ENCODE measurements around the gene ARHGAP30. TPM values are rescaled to one million over a fixed set of nuclear protein-coding genes. Genes with fewer than 3 reads are reported as not detected.

Gene ARHGAP30
- total and polyA plus RNA-seq, 2 of the 8 experiments (the other 6 are each of a cell fraction or from before 2014, with no cell fraction given) = 0.27 to 0.39 TPM

DNA sequence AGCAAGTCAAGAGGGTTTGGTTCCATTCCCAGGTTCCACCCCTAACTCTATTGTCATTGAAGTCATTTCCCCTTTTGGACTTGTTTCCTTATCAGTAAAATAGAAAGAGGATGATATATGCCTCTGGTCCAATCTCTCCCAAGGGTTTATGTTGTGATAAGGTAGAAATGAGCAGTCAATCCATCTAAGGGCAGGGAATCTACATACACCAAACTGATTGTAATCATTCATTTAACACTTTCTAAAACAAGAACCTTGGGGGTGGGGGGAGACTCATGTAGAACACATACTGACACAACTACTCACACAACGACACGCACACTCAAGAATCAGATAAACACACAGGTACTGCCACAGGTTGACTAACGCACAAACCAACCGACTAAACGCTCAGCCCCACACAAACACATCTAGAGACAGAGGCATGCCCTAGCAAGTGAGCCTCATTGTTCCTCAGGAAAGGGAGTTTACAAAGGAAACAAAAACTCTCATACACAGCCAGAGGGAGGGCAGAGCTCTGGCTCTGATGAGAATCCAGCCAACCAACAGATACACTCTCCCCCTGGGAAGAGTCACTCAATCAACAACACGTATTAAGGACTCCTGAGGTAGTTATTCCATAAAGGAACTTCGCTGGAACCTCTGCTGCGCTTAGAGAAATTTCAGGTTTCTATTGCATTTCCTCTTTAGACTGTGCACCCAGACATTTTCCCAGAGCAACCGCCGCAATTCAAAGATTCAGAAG is 49.8 kb downstream of the ARHGAP30 start:
- 1% methylated on average over 10 of the region's 10 CpGs; no CpG with 5 or more reads in 1 of the 2 experiments for WGBS, 2 experiments (ENCODE audit: extremely low coverage in 1 of 2, insufficient coverage in 1 of 2, insufficient read length in 1 of 2, insufficient replicate concordance in 2 of 2, low coverage in 1 of 2, low lambda C conversion rate in 2 of 2, missing lambda C conversion rate in 1 of 2)
- Histone ChIP-seq H3K56ac (replicated peaks; ENCODE audit: insufficient read length, low read depth, low read length) (peak overlapping the region; percentile 74), H3K79me2 (ENCODE audit: control insufficient read depth in 1 of 2, insufficient read depth in 2 of 2, low read length in 2 of 2) (peaks cover 22 to 54% of the 10 kb centered on the region in 2 experiments), H3K4me3 (ENCODE audit: extremely low read depth in 1 of 4, insufficient read depth in 2 of 4, low read depth in 3 of 4, low read length in 4 of 4) (peak overlapping the region; percentile 79 to 97 (median 95)), H2AFZ (ENCODE audit: low read length) (no peak overlapping the region), H3K79me1 (ENCODE audit: low read depth, low read length) (peaks cover 10% of the 10 kb centered on the region), H2BK15ac (ENCODE audit: low read length) (no peak overlapping the region; the same call in 1 of the 2 replicates), H4K5ac (ENCODE audit: insufficient read length, low read depth, low read length) (peak overlapping the region; percentile 79), H2BK12ac (ENCODE audit: low read depth, low read length) (peak overlapping the region; percentile 98; the same call in 1 of the 2 replicates), H4K20me1 (replicated peaks in 1 of 2; ENCODE audit: control insufficient read depth in 1 of 2, insufficient read depth in 2 of 2, low read length in 2 of 2) (peaks cover 6 to 13% of the 10 kb centered on the region in 2 experiments), H4K8ac (ENCODE audit: extremely low read depth, insufficient read depth, low read length) (no peak overlapping the region), H3K9ac (replicated peaks in 1 of 4; ENCODE audit: extremely low read depth in 1 of 4, low read depth in 3 of 4, low read length in 3 of 4) (peak overlapping the region; percentile 80 to 95 (median 93)), H3K9me3 (ENCODE audit: insufficient read depth in 2 of 2, low read depth in 1 of 2, low read length in 1 of 2) (no peaks in the 10 kb centered on the region), H3K23me2 (ENCODE audit: low read depth, low read length) (peaks cover 11% of the 10 kb centered on the region), H2BK5ac (ENCODE audit: low read depth, low read length) (peak overlapping the region; percentile 98), H3K4ac (replicated peaks; ENCODE audit: insufficient read length, low read depth, low read length) (no peak overlapping the region), H3K27me3 (replicated peaks in 1 of 4; ENCODE audit: control insufficient read depth in 3 of 4, extremely low read depth in 1 of 4, insufficient read depth in 3 of 4, low read length in 3 of 4) (no peaks in the 10 kb centered on the region), H3K4me1 (replicated peaks in 1 of 4; ENCODE audit: control insufficient read depth in 3 of 4, insufficient read depth in 4 of 4, low read length in 3 of 4) (peaks cover 7 to 17% (median 13%) of the 10 kb centered on the region in 4 experiments), H3K36me3 (ENCODE audit: control insufficient read depth in 2 of 4, insufficient read depth in 4 of 4, low read length in 3 of 4) (no peaks in the 10 kb centered on the region; a peak in 1 of 8 replicates), H3K23ac (ENCODE audit: insufficient read length) (no peak overlapping the region), H4K91ac (replicated peaks; ENCODE audit: insufficient read length, low read length) (peak overlapping the region; percentile 2), H2BK120ac (replicated peaks; ENCODE audit: low read depth, low read length) (no peak overlapping the region), H3K14ac (ENCODE audit: insufficient read length) (no peak overlapping the region), H3K27ac (ENCODE audit: low read depth, low read length) (peak overlapping the region; percentile 93), H3K18ac (ENCODE audit: extremely low read depth, low read length) (peak overlapping the region; percentile 75; the same call in 1 of the 2 replicates), H3K4me2 (ENCODE audit: insufficient read depth in 1 of 2, low read depth in 2 of 2, low read length in 2 of 2) (peak overlapping the region; percentile 80 to 92), H2AK5ac (ENCODE audit: low read depth, low read length) (no peak overlapping the region), H2BK20ac (ENCODE audit: low read length) (0 out of 2 replicates have a peak overlapping the region, but pooled peaks have one; percentile 6)
- POLR2A ChIA-PET (ENCODE audit: partially characterized antibody) = interaction anchor here (0.7 to 3.9 kb wide), 25 partner anchors 8 to 374 kb away, joined by 3 to 50 read pairs (median 6); partner anchors contain the start of genes DEDD, KLHDC9, SLAMF1 and TSTD1
- TF ChIP-seq EZH2 (IDR thresholded peaks at IDR 0.05; ENCODE audit: low read depth, low read length, severe bottlenecking) = no peak
- no peak for TF ChIP-seq CHD1 (IDR thresholded peaks at IDR 0.05; ENCODE audit: low read depth, low read length)
- no peak for TF ChIP-seq USF2 (IDR thresholded peaks at IDR 0.05; ENCODE audit: low read length)
- TF ChIP-seq RAD21 (IDR thresholded peaks at IDR 0.05 in 1 of 2, conservative IDR thresholded peaks at IDR 0.05 in 1 of 2; ENCODE audit: low read depth in 2 of 2, low read length in 2 of 2) = no peak
- TF ChIP-seq SP4 (IDR thresholded peaks at IDR 0.05; ENCODE audit: low read length) = no peak
- TF ChIP-seq KDM5A (IDR thresholded peaks at IDR 0.05; ENCODE audit: low read length) = no peak
- TF ChIP-seq TAF1 (IDR thresholded peaks at IDR 0.05; ENCODE audit: low read depth, low read length) = no peak
- peak; percentile 1 for TF ChIP-seq KDM4A (IDR thresholded peaks at IDR 0.05; ENCODE audit: low read depth, low read length, severe bottlenecking)
- CTCF ChIA-PET (ENCODE audit: partially characterized antibody) = interaction anchor here (0.6 to 3.5 kb wide), 12 partner anchors 10 to 150 kb away, joined by 3 to 26 read pairs (median 5); partner anchors contain the start of genes KLHDC9 and USF1
- no peak for DNase-seq (ENCODE audit: low read depth in 1 of 2, low spot score in 2 of 2)
- FAIRE-seq = no peak

All from H1 (cell line).